HCT116 (cell line): ENCODE results near the gene ALKBH7. TPM values are rescaled to one million over a fixed set of nuclear protein-coding genes. Genes with fewer than 3 reads are reported as not detected.

Experiments used
- ATAC-seq: fragments of 200-7000 bp; cut with Tn5 transposase; 2 replicates; pipeline ENCODE4 v1.9.1; 2020; ENCODE audit warnings: mild to moderate bottlenecking, moderate library complexity
- BruUV-seq: library from RNA; stranded (reverse); fragments of 400-500 nt; replicated peaks from 2 replicates; lab custom pipeline; 2021; lab: Mats Ljungman, UMichigan
- CTCF ChIA-PET: fragments of 300-600 bp; sonication (Branson Sonifier 250); formaldehyde crosslinking; loops from one replicate; lab custom pipeline; 2021; ENCODE audit warnings: antibody characterized with exemption; lab: Charles Lee
- POLR2A ChIA-PET: fragments of 300-600, 350-600 bp; sonication (Branson Sonifier 250); formaldehyde crosslinking; loops from one replicate; lab custom pipeline; 2021; ENCODE audit warnings: antibody characterized with exemption; lab: Charles Lee
- RAD21 ChIA-PET, 2 experiments: fragments of 300-600 bp; sonication (Branson Sonifier 250); formaldehyde crosslinking; loops; one replicate each; lab custom pipeline; 2023; ENCODE audit warnings: low total read pairs in 2 of 2; ENCODE audit not compliant: uncharacterized antibody in 2 of 2, unreplicated experiment in 2 of 2, low non-redundant PET in 1 of 2; lab: Charles Lee
- DNase-seq: peaks from one replicate; pipeline ENCODE4 v3.0.0-alpha.2; 2010; ENCODE audit warnings: low read depth, low spot score
- H2AFZ ChIP-seq: fragments of 200-600 bp; shearing (Covaris generic), sonication (generic); 2 replicates; pipeline ENCODE4 v1.6.1; 2017; ENCODE audit warnings: low read depth, mixed run types, mixed read lengths, antibody characterized with exemption, low read length; ENCODE audit not compliant: poor library complexity, severe bottlenecking
- H3K27ac ChIP-seq: 2 replicates; pipeline ENCODE4 v1.5.1; 2012; ENCODE audit warnings: low read depth, low read length
- H3K27me3 ChIP-seq: fragments of 200-600 bp; sonication (generic); 2 replicates; pipeline ENCODE4 v1.6.1; 2016; ENCODE audit warnings: mixed run types, low read length, mixed read lengths; ENCODE audit not compliant: insufficient read depth
- H3K36me3 ChIP-seq, 2 experiments: fragments of 200-500 bp in 1 of 2; fragments of 200-600 bp in 1 of 2; sonication (Bioruptor generic) in 1 of 2; sonication (generic) in 1 of 2; 2 replicates each; pipeline versions ENCODE4 v1.5.1 to v1.6.1; 2014 to 2016; ENCODE audit warnings: low read length in 2 of 2, inconsistent platforms in 1 of 2, mixed read lengths in 1 of 2, mixed run types in 1 of 2; ENCODE audit not compliant: insufficient read depth in 2 of 2, control insufficient read depth in 1 of 2
- H3K4me1 ChIP-seq, 2 experiments: fragments of 200-600 bp in 1 of 2; sonication (generic) in 1 of 2; 2 replicates each; pipeline versions ENCODE4 v1.5.1 to v1.6.1; 2012 to 2017; ENCODE audit warnings: low read length in 2 of 2, inconsistent platforms in 1 of 2, mild to moderate bottlenecking in 1 of 2, mixed read lengths in 1 of 2, mixed run types in 1 of 2, moderate library complexity in 1 of 2; ENCODE audit not compliant: insufficient read depth in 2 of 2, control insufficient read depth in 1 of 2
- H3K4me2 ChIP-seq: fragments of 200-600 bp; sonication (generic); 2 replicates; pipeline ENCODE4 v1.6.1; 2017; ENCODE audit warnings: mixed run types, low read length, mixed read lengths
- H3K4me3 ChIP-seq, 2 experiments: fragments of 200-600 bp in 1 of 2; sonication (generic) in 1 of 2; replicated peaks in 1 of 2; 2 replicates each; pipeline ENCODE4 v1.5.1; 2011 to 2016; ENCODE audit warnings: low read length in 2 of 2, control low read depth in 1 of 2, low read depth in 1 of 2, mild to moderate bottlenecking in 1 of 2, mixed read lengths in 1 of 2, mixed run types in 1 of 2
- H3K79me2 ChIP-seq: fragments of 200-600 bp; sonication (generic); 2 replicates; pipeline ENCODE4 v1.6.1; 2017; ENCODE audit warnings: mild to moderate bottlenecking, mixed run types, low read length, moderate library complexity, mixed read lengths; ENCODE audit not compliant: insufficient read depth
- H3K9ac ChIP-seq: fragments of 200-600 bp; sonication (generic); 2 replicates; pipeline ENCODE4 v1.6.1; 2016; ENCODE audit warnings: low read length, mixed read lengths
- H3K9me2 ChIP-seq: fragments of 200-600 bp; sonication (generic), shearing (Covaris generic); 2 replicates; pipeline ENCODE4 v1.6.1; 2017; ENCODE audit warnings: mixed run types, mild to moderate bottlenecking, moderate library complexity; ENCODE audit not compliant: insufficient read depth
- H3K9me3 ChIP-seq, 2 experiments: fragments of 200-500 bp in 1 of 2; fragments of 200-600 bp in 1 of 2; sonication (Bioruptor generic) in 1 of 2; sonication (generic) in 1 of 2; 2 replicates each; pipeline ENCODE4 v1.6.1; 2014 to 2017; ENCODE audit warnings: low read length in 2 of 2, mixed read lengths in 2 of 2, inconsistent platforms in 1 of 2, low read depth in 1 of 2, mild to moderate bottlenecking in 1 of 2, mixed run types in 1 of 2, moderate library complexity in 1 of 2; ENCODE audit not compliant: control insufficient read depth in 1 of 2, insufficient read depth in 1 of 2
- H4K20me1 ChIP-seq: fragments of 200-600 bp; sonication (generic), shearing (Covaris generic); 2 replicates; pipeline ENCODE4 v1.6.1; 2017; ENCODE audit warnings: mixed run types, mild to moderate bottlenecking, moderate library complexity; ENCODE audit not compliant: insufficient read depth
- CTCF ChIP-seq, 3 experiments: fragments of 200-600 bp in 1 of 3; sonication (generic) in 1 of 3; IDR thresholded peaks in 2 of 3; conservative IDR thresholded peaks in 1 of 3; 2 replicates each; pipeline ENCODE4 v1.5.1; 2012 to 2017; ENCODE audit warnings: low read depth in 2 of 3, low read length in 2 of 3, antibody characterized with exemption in 1 of 3, borderline replicate concordance in 1 of 3, control low read depth in 1 of 3, mild to moderate bottlenecking in 1 of 3, mixed read lengths in 1 of 3, mixed run types in 1 of 3, moderate library complexity in 1 of 3; ENCODE audit not compliant: insufficient read depth in 1 of 3
- RAD21 ChIP-seq: IDR thresholded peaks from 2 replicates; pipeline ENCODE4 v1.6.1; 2012; ENCODE audit warnings: low read depth, mild to moderate bottlenecking
- SP1 ChIP-seq: IDR thresholded peaks from 2 replicates; pipeline ENCODE4 v1.6.1; 2012; ENCODE audit warnings: low read depth
- ZNF274 ChIP-seq: fragments of 200-500 bp; sonication (Bioruptor generic); IDR thresholded peaks from 2 replicates; pipeline ENCODE4 v1.6.1; 2014; ENCODE audit warnings: mild to moderate bottlenecking, low read depth, low read length, inconsistent platforms
- intact Hi-C: fragments of 100-400 bp; cut with micrococcal nuclease; formaldehyde crosslinking; loops from 2 replicates; pipeline ENCODE4 v1.10.0; 2022
- total RNA-seq: library from RNA; stranded (reverse); gene quantifications from one replicate; pipeline ENCODE4 v1.2.1, GENCODE V29; 2021; ENCODE audit not compliant: unreplicated experiment
- TF ChIP-seq, protein P1 (sequence below): IDR thresholded peaks from 2 replicates; pipeline ENCODE4 v1.6.1; 2012
- TF ChIP-seq, protein P2 (sequence below): IDR thresholded peaks from 2 replicates; pipeline ENCODE4 v1.6.1; 2012

ALKBH7 gene
- total RNA-seq, 1 experiment from 2014 or later = 57.1 TPM

DNA sequence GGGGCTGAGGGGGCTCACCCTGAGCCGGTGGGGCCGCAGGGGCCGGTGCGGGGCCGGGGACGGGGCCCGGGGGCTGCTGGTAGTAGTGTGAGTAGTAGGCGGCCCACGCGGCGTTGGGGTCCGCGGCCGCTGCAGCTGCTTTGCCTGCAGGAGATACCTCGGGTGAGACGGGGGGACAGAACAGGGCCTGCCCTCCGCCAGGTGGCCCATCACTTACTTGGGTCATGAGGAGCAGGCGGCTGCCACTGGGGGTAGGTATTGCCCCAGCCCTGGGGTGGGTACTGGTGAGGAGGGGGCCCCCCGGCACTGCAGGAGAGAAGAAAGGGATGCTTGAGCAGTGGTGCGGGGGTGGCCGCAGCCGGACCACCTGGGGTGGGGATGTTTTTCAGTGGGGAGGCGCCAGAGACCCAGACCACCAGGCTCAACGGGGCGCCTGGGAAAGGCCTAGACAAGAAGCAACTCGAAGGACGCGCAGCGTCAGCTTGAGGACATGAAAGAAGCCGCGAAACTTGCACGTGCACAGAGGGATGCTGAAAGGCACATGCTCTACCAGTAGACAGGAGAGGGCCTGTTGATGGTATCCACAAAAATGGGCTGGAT, 43.1 kb downstream of the ALKBH7 start:
- BruUV-seq = no TSS peak
- Histone ChIP-seq H3K36me3 (peaks cover 56 to 60% of the 10 kb centered on the region in 2 experiments), H3K4me3 (no peak overlapping the region), H4K20me1 (peaks cover 6% of the 10 kb centered on the region; the same call in 1 of the 2 replicates), H3K4me2 (no peak overlapping the region), H3K27me3 (no peaks in the 10 kb centered on the region), H3K27ac (no peak overlapping the region), H3K4me1 (no peaks in the 10 kb centered on the region), H3K9me3 (no peaks in the 10 kb centered on the region), H3K79me2 (peaks cover 43% of the 10 kb centered on the region), H2AFZ (no peak overlapping the region), H3K9me2 (no peaks in the 10 kb centered on the region)
- POLR2A ChIA-PET = no interaction called here
- CTCF ChIA-PET = no interaction called here
- RAD21 ChIA-PET = no interaction called here
- intact Hi-C loops = no loop called here
- no peak for DNase-seq
- TF ChIP-seq, protein P1, sequence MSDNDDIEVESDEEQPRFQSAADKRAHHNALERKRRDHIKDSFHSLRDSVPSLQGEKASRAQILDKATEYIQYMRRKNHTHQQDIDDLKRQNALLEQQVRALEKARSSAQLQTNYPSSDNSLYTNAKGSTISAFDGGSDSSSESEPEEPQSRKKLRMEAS = no peak
- no peak for TF ChIP-seq CTCF (IDR thresholded peaks at IDR 0.05 in 2 of 3, conservative IDR thresholded peaks at IDR 0.05 in 1 of 3; ENCODE audit: borderline replicate concordance in 1 of 3, insufficient read depth in 1 of 3, low read depth in 2 of 3, low read length in 2 of 3)
- TF ChIP-seq, protein P2, sequence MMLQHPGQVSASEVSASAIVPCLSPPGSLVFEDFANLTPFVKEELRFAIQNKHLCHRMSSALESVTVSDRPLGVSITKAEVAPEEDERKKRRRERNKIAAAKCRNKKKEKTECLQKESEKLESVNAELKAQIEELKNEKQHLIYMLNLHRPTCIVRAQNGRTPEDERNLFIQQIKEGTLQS = no peak
- no peak for TF ChIP-seq ZNF274
- TF ChIP-seq RAD21 = no peak
- TF ChIP-seq SP1 = no peak
- TF ChIP-seq, all 23 proteins: peak for 0
- no peak for ATAC-seq
- H3K9ac ChIP-seq = no peak overlapping the region
